ENCODE measurements around the gene CCDC88C.

Gene CCDC88C

DNA sequence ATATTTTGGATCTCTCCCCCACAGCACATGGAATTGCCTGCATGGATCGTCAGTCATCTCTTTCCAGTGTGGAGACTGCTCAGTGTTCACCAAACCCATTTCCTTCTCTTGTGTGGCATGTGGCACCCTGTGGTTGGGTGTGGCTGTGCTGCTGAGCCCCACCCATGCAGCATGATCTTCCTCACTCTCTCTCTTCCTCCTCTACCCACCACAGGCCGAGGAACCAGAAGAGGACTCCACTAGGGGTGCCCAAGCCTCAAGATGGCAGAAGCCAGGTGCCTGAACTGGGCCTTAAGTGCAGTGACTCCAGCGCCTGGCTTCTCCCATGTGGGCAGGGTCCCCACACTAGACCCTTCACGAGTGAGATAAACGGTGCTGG, 106.3 kb downstream of the CCDC88C start:
- TF ChIP-seq, protein P1, sequence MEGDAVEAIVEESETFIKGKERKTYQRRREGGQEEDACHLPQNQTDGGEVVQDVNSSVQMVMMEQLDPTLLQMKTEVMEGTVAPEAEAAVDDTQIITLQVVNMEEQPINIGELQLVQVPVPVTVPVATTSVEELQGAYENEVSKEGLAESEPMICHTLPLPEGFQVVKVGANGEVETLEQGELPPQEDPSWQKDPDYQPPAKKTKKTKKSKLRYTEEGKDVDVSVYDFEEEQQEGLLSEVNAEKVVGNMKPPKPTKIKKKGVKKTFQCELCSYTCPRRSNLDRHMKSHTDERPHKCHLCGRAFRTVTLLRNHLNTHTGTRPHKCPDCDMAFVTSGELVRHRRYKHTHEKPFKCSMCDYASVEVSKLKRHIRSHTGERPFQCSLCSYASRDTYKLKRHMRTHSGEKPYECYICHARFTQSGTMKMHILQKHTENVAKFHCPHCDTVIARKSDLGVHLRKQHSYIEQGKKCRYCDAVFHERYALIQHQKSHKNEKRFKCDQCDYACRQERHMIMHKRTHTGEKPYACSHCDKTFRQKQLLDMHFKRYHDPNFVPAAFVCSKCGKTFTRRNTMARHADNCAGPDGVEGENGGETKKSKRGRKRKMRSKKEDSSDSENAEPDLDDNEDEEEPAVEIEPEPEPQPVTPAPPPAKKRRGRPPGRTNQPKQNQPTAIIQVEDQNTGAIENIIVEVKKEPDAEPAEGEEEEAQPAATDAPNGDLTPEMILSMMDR (conservative IDR thresholded peaks at IDR 0.05; ENCODE audit: low read depth, low read length) = no peak
- DNase-seq (ENCODE audit: low read depth) = no peak
- H3K4me3 ChIP-seq (ENCODE audit: low read length) = no peak overlapping the region

DNA sequence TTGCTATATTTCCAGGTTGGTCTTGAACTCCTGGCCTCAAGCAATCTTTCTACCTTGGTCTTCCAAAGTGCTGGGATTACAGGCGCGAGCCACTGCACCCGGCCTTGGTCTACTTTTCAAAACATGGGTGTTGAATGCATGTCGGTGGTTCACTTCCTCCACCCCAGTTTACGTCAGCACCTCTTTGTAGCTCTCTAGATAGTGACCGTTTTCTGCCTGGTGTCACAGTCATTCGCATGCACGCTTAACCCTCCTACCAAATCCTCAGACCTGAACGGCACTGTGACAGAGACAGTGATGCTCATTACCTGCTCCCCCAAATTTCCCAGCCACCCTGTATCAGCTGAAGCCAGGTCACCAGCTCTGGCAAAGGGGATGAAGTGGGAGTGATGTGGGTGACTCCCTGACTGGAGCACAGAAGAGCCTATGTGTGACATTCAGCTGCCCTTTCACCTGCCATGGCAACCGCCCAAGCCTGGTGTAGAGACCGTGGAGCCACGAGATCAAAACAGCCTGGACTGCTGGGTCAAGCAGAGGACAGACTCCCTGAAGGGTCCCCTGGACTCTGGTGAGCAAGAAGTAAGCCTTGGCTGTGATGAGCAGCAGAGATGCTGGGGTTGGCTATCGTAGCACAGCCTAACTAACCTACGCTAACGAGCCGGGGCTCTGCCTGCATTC, 106.9 kb downstream of the CCDC88C start:
- TF ChIP-seq, protein P1 (conservative IDR thresholded peaks at IDR 0.05; ENCODE audit: low read depth, low read length) = no peak
- no peak for DNase-seq (ENCODE audit: low read depth)
- no peak overlapping the region for H3K4me3 ChIP-seq (ENCODE audit: low read length)

DNA sequence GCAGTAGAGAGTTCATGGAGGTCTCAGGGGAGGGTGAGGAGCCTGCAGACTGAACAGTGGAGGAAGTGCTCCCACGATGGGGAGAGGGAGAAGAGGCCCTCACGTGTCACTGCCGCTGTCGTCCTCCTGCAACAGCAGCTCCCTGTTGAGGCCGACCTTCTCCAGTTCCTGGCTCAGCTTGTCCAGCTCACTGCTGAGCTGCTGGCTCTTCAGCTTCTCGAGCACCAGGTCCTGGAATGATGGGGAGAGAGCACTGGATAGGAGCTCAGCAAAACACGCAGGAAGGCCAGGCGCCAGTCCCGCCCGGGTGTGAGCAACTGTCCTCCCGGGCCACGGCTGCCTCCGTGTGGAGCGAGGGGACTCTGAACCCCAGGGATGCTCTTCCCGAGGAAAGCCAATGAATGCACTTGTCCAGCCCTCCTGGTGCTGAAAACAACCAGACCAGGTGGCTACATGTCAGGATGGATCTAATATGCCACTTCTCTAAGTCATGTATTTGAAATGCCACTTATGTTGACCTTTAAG, 107.8 kb downstream of the CCDC88C start:
- DNase-seq (ENCODE audit: low read depth) = no peak
- TF ChIP-seq, protein P1 (conservative IDR thresholded peaks at IDR 0.05; ENCODE audit: low read depth, low read length) = no peak
- H3K4me3 ChIP-seq (ENCODE audit: low read length) = no peak overlapping the region

DNA sequence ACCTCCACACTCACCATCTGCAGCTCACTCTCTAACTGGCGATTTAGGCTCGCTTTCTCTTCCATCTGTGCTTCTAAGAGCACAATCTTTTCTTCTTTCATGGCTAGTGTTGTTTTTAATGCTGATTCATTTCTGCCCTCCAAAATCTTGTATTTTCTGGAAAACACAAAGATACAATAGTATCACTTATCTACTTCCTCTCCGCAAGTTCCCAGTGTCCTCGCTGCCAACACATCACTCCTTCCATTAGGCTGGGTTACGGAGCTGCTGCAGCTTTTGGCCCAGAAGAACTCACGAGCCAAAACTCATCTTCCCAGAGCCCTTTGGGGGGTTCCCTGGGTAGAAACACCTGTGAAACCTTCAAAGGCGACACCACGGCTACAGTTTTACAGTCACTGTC, 109.3 kb downstream of the CCDC88C start:
- H3K4me3 ChIP-seq (ENCODE audit: low read length) = no peak overlapping the region
- no peak for DNase-seq (ENCODE audit: low read depth)
- TF ChIP-seq, protein P1 (conservative IDR thresholded peaks at IDR 0.05; ENCODE audit: low read depth, low read length) = no peak

DNA sequence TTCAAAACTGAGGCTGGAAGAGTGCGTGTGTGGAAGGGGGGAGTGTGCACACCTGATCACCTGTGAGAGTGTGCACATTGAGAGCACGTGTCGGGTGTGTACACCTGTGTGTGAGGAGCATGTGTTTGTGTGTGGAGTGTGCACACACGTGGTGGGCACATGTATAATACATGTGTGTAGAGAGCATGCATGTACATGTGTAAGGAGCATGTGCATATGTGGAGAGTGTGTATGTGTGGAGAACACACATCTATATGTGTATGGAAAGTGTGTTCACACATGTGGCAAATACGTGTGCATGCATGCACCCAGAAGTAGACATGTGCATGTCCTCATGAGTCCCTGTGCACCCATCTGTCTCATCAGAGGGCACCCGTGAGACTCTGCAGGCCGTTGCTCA, 110.0 kb downstream of the CCDC88C start:
- DNase-seq (ENCODE audit: low read depth) = no peak
- TF ChIP-seq, protein P1 (conservative IDR thresholded peaks at IDR 0.05; ENCODE audit: low read depth, low read length) = no peak
- no peak overlapping the region for H3K4me3 ChIP-seq (ENCODE audit: low read length)

DNA sequence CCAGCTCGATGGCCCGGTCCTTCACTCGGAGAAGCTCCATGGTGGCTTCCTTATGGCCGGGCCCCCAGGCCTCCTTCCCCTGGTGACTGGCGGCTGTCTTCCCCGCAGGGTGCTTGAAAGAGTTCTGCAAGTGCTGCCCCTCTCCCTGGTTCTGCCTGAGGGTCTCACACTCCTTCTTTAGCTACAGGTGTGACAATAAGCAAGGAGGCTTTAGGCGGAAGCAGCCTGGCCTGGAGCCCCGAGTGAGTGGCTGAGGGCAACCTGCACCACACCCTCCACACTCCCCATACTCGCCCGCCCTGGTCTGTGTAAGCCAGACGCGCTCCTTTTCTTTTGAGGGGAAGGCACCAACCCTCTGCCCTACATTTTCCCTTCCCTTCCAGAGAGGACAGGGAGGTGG, 110.6 kb downstream of the CCDC88C start:
- DNase-seq (ENCODE audit: low read depth) = no peak
- no peak overlapping the region for H3K4me3 ChIP-seq (ENCODE audit: low read length)
- TF ChIP-seq, protein P1 (conservative IDR thresholded peaks at IDR 0.05; ENCODE audit: low read depth, low read length) = no peak

DNA sequence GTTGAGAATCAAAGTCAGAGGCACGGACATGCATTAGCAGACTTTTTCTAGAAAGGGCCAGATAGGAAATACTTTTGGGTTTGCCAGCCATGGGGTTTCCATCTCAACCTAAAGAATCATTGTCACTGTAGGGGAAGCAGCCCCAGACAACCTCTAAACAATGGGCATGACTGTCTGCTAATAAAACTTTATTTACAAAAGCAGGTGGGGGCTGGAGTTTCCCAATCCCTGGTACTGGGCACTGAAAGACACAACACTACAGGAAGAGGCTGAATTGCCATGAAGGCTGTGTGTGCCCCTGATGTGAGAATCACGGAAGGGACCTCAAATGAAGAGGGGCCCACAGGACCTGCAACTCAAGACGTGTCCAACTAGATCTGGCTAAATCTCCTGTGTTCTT, 111.1 kb downstream of the CCDC88C start:
- no peak for DNase-seq (ENCODE audit: low read depth)
- no peak overlapping the region for H3K4me3 ChIP-seq (ENCODE audit: low read length)
- TF ChIP-seq, protein P1 (conservative IDR thresholded peaks at IDR 0.05; ENCODE audit: low read depth, low read length) = no peak
